Upper lobe of left lung (tissue), 6 donors: ENCODE measurements around the gene MARVELD2. TPM values are rescaled to one million over a fixed set of nuclear protein-coding genes. Genes with fewer than 3 reads are reported as not detected.

Experiments
- ATAC-seq, 2 donors: fragments of 200-7000 bp; cut with Tn5 transposase; one replicate each; pipeline ENCODE4 v1.9.1; 2022; ENCODE audit warnings: mild to moderate bottlenecking in 2 of 2, moderate library complexity in 2 of 2; ENCODE audit not compliant: low FRiP score in 2 of 2
- DNase-seq, 2 donors: peaks; one replicate each; pipeline ENCODE4 v3.0.0-alpha.2; 2019 to 2020
- H3K27ac ChIP-seq, 4 donors: fragments of 200-600 bp; sonication (generic); one replicate each; pipeline ENCODE4 v1.5.1; 2016 to 2019
- H3K27me3 ChIP-seq, 4 donors: fragments of 200-600 bp; sonication (generic); one replicate each; pipeline ENCODE4 v1.5.1; 2017 to 2019
- H3K36me3 ChIP-seq, 4 donors: fragments of 200-600 bp; sonication (generic); one replicate each; pipeline ENCODE4 v1.5.1; 2016 to 2019
- H3K4me1 ChIP-seq, 4 donors: fragments of 200-600 bp; sonication (generic); one replicate each; pipeline ENCODE4 v1.5.1; 2018 to 2019
- H3K4me3 ChIP-seq, 4 donors: fragments of 200-600 bp; sonication (generic); one replicate each; pipeline ENCODE4 v1.5.1; 2017 to 2019; ENCODE audit warnings: mild to moderate bottlenecking in 2 of 4, moderate library complexity in 1 of 4
- H3K9me3 ChIP-seq, 4 donors: fragments of 200-600 bp; sonication (generic); one replicate each; pipeline ENCODE4 v1.5.1; 2018 to 2019
- CTCF ChIP-seq, 6 experiments: fragments of 450-650 bp in 4 of 6; fragments of 200-600 bp in 2 of 6; sonication (generic) in 2 of 6; IDR thresholded peaks; one replicate each; pipeline ENCODE4 v1.5.1; 2016 to 2019; ENCODE audit warnings: antibody characterized with exemption in 6 of 6
- EP300 ChIP-seq, 4 donors: sonication (generic); formaldehyde crosslinking; IDR thresholded peaks; one replicate each; pipeline ENCODE4 v1.5.1; 2017; ENCODE audit warnings: antibody characterized with exemption in 4 of 4, control low read depth in 2 of 4
- POLR2A ChIP-seq, 4 donors: fragments of 450-650 bp; IDR thresholded peaks; one replicate each; pipeline ENCODE4 v1.5.1; 2016 to 2017; ENCODE audit warnings: antibody characterized with exemption in 4 of 4, mild to moderate bottlenecking in 2 of 4
- POLR2AphosphoS5 ChIP-seq, 2 donors: sonication (generic); formaldehyde crosslinking; IDR thresholded peaks; one replicate each; pipeline ENCODE4 v1.5.1; 2017; ENCODE audit warnings: antibody characterized with exemption in 2 of 2
- WGBS, 2 donors: methylation state at CpG; one replicate each; pipeline ENCODE4 v1.1.5; 2017 to 2018; 5-methylcytosine and 5-hydroxymethylcytosine counted together
- total RNA-seq, 6 donors: library from RNA; depleted of rRNA in 4 of 6; stranded (reverse); fragments of >200 nt in 4 of 6; gene quantifications; one replicate each; pipeline versions ENCODE4 v1.1.0 to v1.2.1, GENCODE V29; 2016 to 2021
- donor health status: DM: no; HTN: no; CAD: no; lungs with moderate emphysema.
- donor health status: DM: no; HTN: yes; CAD: no; lungs with severe emphysema.

MARVELD2 gene
- total RNA-seq, 6 donors from 2014 or later = 12.5 to 37.2 (median 25.7) TPM

- H3K9me3 ChIP-seq = no peaks in the 10 kb centered on the region
- no peak overlapping the region for H3K4me3 ChIP-seq
- H3K27me3 ChIP-seq = no peaks in the 10 kb centered on the region
- TF ChIP-seq POLR2AphosphoS5 (IDR thresholded peaks at IDR 0.05) (no peak), CTCF (IDR thresholded peaks at IDR 0.05) (no peak), POLR2A (IDR thresholded peaks at IDR 0.05) (no peak), EP300 (IDR thresholded peaks at IDR 0.05) (no peak)
- WGBS, 2 donors = 90 to 97% methylated on average over 5 of the region's 5 CpGs
- no peak overlapping the region for H3K27ac ChIP-seq
- no peak for ATAC-seq
- no peak for DNase-seq
- peaks cover 0 to 28% (median 11%) of the 10 kb centered on the region in 4 donors for H3K36me3 ChIP-seq
- H3K4me1 ChIP-seq = peaks cover 22 to 31% (median 24%) of the 10 kb centered on the region in 4 donors
Measured at GRCh38 chr5:69372394-69372793, 42.5 kb upstream of the MARVELD2 start.

- WGBS, 2 donors = 89 to 94% methylated on average over 4 of the region's 4 CpGs
- no peak for ATAC-seq
- H3K27ac ChIP-seq = no peak overlapping the region
- peaks cover 9 to 17% (median 13%) of the 10 kb centered on the region in 4 donors for H3K4me1 ChIP-seq
- H3K9me3 ChIP-seq = no peaks in the 10 kb centered on the region
- no peak for DNase-seq
- H3K4me3 ChIP-seq = no peak overlapping the region
- H3K27me3 ChIP-seq = no peaks in the 10 kb centered on the region
- H3K36me3 ChIP-seq = peaks cover 0 to 39% (median 14%) of the 10 kb centered on the region in 4 donors
- TF ChIP-seq CTCF (IDR thresholded peaks at IDR 0.05) (no peak), EP300 (IDR thresholded peaks at IDR 0.05) (no peak), POLR2A (IDR thresholded peaks at IDR 0.05) (no peak), POLR2AphosphoS5 (IDR thresholded peaks at IDR 0.05) (no peak)
Measured at GRCh38 chr5:69374911-69375446, 39.9 kb upstream of the MARVELD2 start.

- H3K9me3 ChIP-seq = no peaks in the 10 kb centered on the region
- peaks cover 7 to 70% (median 35%) of the 10 kb centered on the region in 4 donors for H3K36me3 ChIP-seq
- TF ChIP-seq POLR2AphosphoS5 (IDR thresholded peaks at IDR 0.05) = no peak
- no peak for TF ChIP-seq EP300 (IDR thresholded peaks at IDR 0.05)
- no peak for TF ChIP-seq CTCF (IDR thresholded peaks at IDR 0.05)
- no peak for TF ChIP-seq POLR2A (IDR thresholded peaks at IDR 0.05)
Measured at GRCh38 chr5:69378376-69378775, 36.5 kb upstream of the MARVELD2 start.

GRCh38 chr5:69404659-69405330 is 10.1 kb upstream of the MARVELD2 start:
- ATAC-seq (no peak), DNase-seq (no peak)
- no peaks in the 10 kb centered on the region for H3K4me1 ChIP-seq
- H3K9me3 ChIP-seq = no peaks in the 10 kb centered on the region
- H3K27me3 ChIP-seq = no peaks in the 10 kb centered on the region
- 88 to 90% methylated on average over 15 of the region's 15 CpGs for WGBS, 2 donors
- no peak overlapping the region for H3K4me3 ChIP-seq
- no peak overlapping the region for H3K27ac ChIP-seq
- peaks cover 12 to 46% (median 22%) of the 10 kb centered on the region in 4 donors for H3K36me3 ChIP-seq
- TF ChIP-seq EP300 (IDR thresholded peaks at IDR 0.05) (no peak), CTCF (IDR thresholded peaks at IDR 0.05) (no peak), POLR2AphosphoS5 (IDR thresholded peaks at IDR 0.05) (no peak), POLR2A (IDR thresholded peaks at IDR 0.05) (no peak)

More at GRCh38 chr5:69378376-69378775, 36.5 kb upstream of the MARVELD2 start:
- Histone ChIP-seq H3K4me3 (no peak overlapping the region), H3K27ac (no peak overlapping the region), H3K27me3 (no peaks in the 10 kb centered on the region), H3K4me1 (no peaks in the 10 kb centered on the region)
- DNase-seq (no peak), ATAC-seq (no peak)
